OCI-M2 (cell line): ENCODE measurements around the gene WNT3.
"Not testable (repeated sequence)": the region's sequence is repeated elsewhere in the genome, so short reads cannot be mapped to it uniquely, and the experiment has no call there.

Source experiments
- DNase-seq: peaks from one replicate; lab custom pipeline; 2025; ENCODE audit not compliant: unreplicated experiment; lab: John Stamatoyannopoulos, UW

Gene WNT3

GRCh38 chr17:46814446-46814845 lies 4.0 kb downstream of the WNT3 start:
- DNase-seq, result no peak

- no peak for DNase-seq
Measured at GRCh38 chr17:46813920-46814319, 4.6 kb downstream of the WNT3 start.

- DNase-seq, result no peak
Measured at GRCh38 chr17:46812624-46813318, 5.7 kb downstream of the WNT3 start.

GRCh38 chr17:46811978-46812583 lies 6.4 kb downstream of the WNT3 start:
- no peak for DNase-seq

GRCh38 chr17:46810837-46811236 lies 7.7 kb downstream of the WNT3 start:
- DNase-seq, result no peak

GRCh38 chr17:46809110-46809571 lies 9.4 kb downstream of the WNT3 start:
- no peak for DNase-seq

- DNase-seq, result no peak
Measured at GRCh38 chr17:46805771-46806170, 12.7 kb downstream of the WNT3 start.

- no peak for DNase-seq
Measured at GRCh38 chr17:46803544-46803943, 14.9 kb downstream of the WNT3 start.

GRCh38 chr17:46802800-46803199 lies 15.7 kb downstream of the WNT3 start:
- DNase-seq, result no peak

GRCh38 chr17:46800573-46800972 lies 17.9 kb downstream of the WNT3 start:
- DNase-seq, result no peak

- no peak for DNase-seq
Measured at GRCh38 chr17:46796956-46797530, 21.4 kb downstream of the WNT3 start.

- no peak for DNase-seq
Measured at GRCh38 chr17:46796524-46796923, 22.0 kb downstream of the WNT3 start.

- DNase-seq, result no peak
Measured at GRCh38 chr17:46796084-46796483, 22.4 kb downstream of the WNT3 start.

GRCh38 chr17:46795379-46795952 lies 23.0 kb downstream of the WNT3 start:
- DNase-seq, result no peak

GRCh38 chr17:46794318-46794717 lies 24.2 kb downstream of the WNT3 start:
- DNase-seq, result no peak

GRCh38 chr17:46793541-46793940 lies 25.0 kb downstream of the WNT3 start:
- DNase-seq, result no peak

GRCh38 chr17:46793023-46793422 lies 25.5 kb downstream of the WNT3 start:
- DNase-seq, result not testable (repeated sequence)

GRCh38 chr17:46792071-46792470 lies 26.4 kb downstream of the WNT3 start:
- no peak for DNase-seq

GRCh38 chr17:46791531-46791930 lies 27.0 kb downstream of the WNT3 start:
- no peak for DNase-seq

GRCh38 chr17:46790216-46790615 lies 28.3 kb downstream of the WNT3 start:
- DNase-seq, result no peak

GRCh38 chr17:46789610-46790009 lies 28.9 kb downstream of the WNT3 start:
- DNase-seq, result no peak

- no peak for DNase-seq
Measured at GRCh38 chr17:46788796-46789195, 29.7 kb downstream of the WNT3 start.
